Chondrocyte (in vitro differentiated cells): Measurements from ENCODE around the gene PAX3. TPM values are rescaled to one million over a fixed set of nuclear protein-coding genes. Genes with fewer than 3 reads are reported as not detected.
A peak's percentile ranks its signal among the peaks of the same experiment; 100 is the strongest.

Source experiments
- DNase-seq: peaks from one replicate; pipeline ENCODE4 v3.0.0; 2021; ENCODE audit warnings: mixed read lengths, low spot score
- H3K27ac Mint-ChIP-seq: one replicate; pipeline ENCODE4 v1.8.0; 2021; ENCODE audit warnings: mild to moderate bottlenecking, moderate library complexity, mixed read lengths; ENCODE audit not compliant: unreplicated experiment
- H3K27me3 Mint-ChIP-seq: 2 replicates; pipeline ENCODE4 v1.8.0; 2021; ENCODE audit warnings: low read depth, mixed read lengths
- H3K36me3 Mint-ChIP-seq: 2 replicates; pipeline ENCODE4 v1.8.0; 2021; ENCODE audit warnings: low read depth, mixed read lengths
- H3K4me1 Mint-ChIP-seq: 2 replicates; pipeline ENCODE4 v1.8.0; 2021; ENCODE audit warnings: low read depth, mild to moderate bottlenecking, mixed read lengths
- H3K4me3 Mint-ChIP-seq: one replicate; pipeline ENCODE4 v1.8.0; 2021; ENCODE audit warnings: mild to moderate bottlenecking, moderate library complexity, mixed read lengths; ENCODE audit not compliant: unreplicated experiment
- H3K9me3 Mint-ChIP-seq: 2 replicates; pipeline ENCODE4 v1.8.0; 2021; ENCODE audit warnings: low read depth, mixed read lengths
- CTCF ChIP-seq: fragments of 200-600 bp; sonication (generic); IDR thresholded peaks from 2 replicates; pipeline ENCODE4 v1.5.0; 2021; ENCODE audit warnings: antibody characterized with exemption, mild to moderate bottlenecking, moderate library complexity
- total RNA-seq: library from RNA; stranded (reverse); gene quantifications from 3 replicates; pipeline ENCODE4 v1.2.1, GENCODE V29; 2021

The PAX3 gene
- total RNA-seq, 1 donor from 2014 or later, result 4.7 TPM

- H3K27ac Mint-ChIP-seq, result no peak overlapping the region
- peaks cover 15% of the 10 kb centered on the region for H3K4me1 Mint-ChIP-seq
- peak; percentile 59 for DNase-seq
- TF ChIP-seq CTCF, result no peak
- no peaks in the 10 kb centered on the region for H3K9me3 Mint-ChIP-seq
- H3K4me3 Mint-ChIP-seq, result peak overlapping the region; percentile 74
- no peaks in the 10 kb centered on the region for H3K36me3 Mint-ChIP-seq
- H3K27me3 Mint-ChIP-seq, result peaks cover 41% of the 10 kb centered on the region
Measured at GRCh38 chr2:222320436-222321395, 21.9 kb upstream of the PAX3 start.

GRCh38 chr2:222319586-222320435, 21.0 kb upstream of the PAX3 start:
- peak; percentile 81 for DNase-seq
- peak overlapping the region; percentile 74 for H3K4me3 Mint-ChIP-seq
- TF ChIP-seq CTCF, result peak; percentile 28
- peaks cover 44% of the 10 kb centered on the region for H3K27me3 Mint-ChIP-seq
- no peak overlapping the region for H3K27ac Mint-ChIP-seq
- H3K4me1 Mint-ChIP-seq, result peaks cover 15% of the 10 kb centered on the region
- no peaks in the 10 kb centered on the region for H3K9me3 Mint-ChIP-seq
- H3K36me3 Mint-ChIP-seq, result no peaks in the 10 kb centered on the region

GRCh38 chr2:222318712-222319585, 20.2 kb upstream of the PAX3 start:
- Mint-ChIP-seq H3K9me3 (no peaks in the 10 kb centered on the region), H3K36me3 (no peaks in the 10 kb centered on the region), H3K4me3 (peak overlapping the region; percentile 79), H3K27me3 (peaks cover 47% of the 10 kb centered on the region), H3K4me1 (peaks cover 15% of the 10 kb centered on the region), H3K27ac (no peak overlapping the region)
- peak; percentile 86 for DNase-seq
- peak; percentile 64 for TF ChIP-seq CTCF

- H3K27ac Mint-ChIP-seq, result no peak overlapping the region
- H3K4me1 Mint-ChIP-seq, result peaks cover 15% of the 10 kb centered on the region
- no peaks in the 10 kb centered on the region for H3K36me3 Mint-ChIP-seq
- peak overlapping the region; percentile 79 for H3K4me3 Mint-ChIP-seq
- no peaks in the 10 kb centered on the region for H3K9me3 Mint-ChIP-seq
- peak; percentile 90 for TF ChIP-seq CTCF
- H3K27me3 Mint-ChIP-seq, result peaks cover 55% of the 10 kb centered on the region
- DNase-seq, result no peak
Measured at GRCh38 chr2:222318026-222318711, 19.4 kb upstream of the PAX3 start.
